ENCODE measurements around the gene BLVRB. TPM values are rescaled to one million over a fixed set of nuclear protein-coding genes. Genes with fewer than 3 reads are reported as not detected.

BLVRB gene
- polyA plus RNA-seq, 2 of the 4 experiments (the other 2 are of a cell fraction): 202 to 280 TPM

GRCh38 chr19:40403262-40403984, 62.1 kb downstream of the BLVRB start (continued):
- TF ChIP-seq REST (IDR thresholded peaks at IDR 0.05): no peak

- ATAC-seq (no peak), FAIRE-seq (no peak), DNase-seq (ENCODE audit: low read depth in 1 of 2, low spot score in 1 of 2) (no peak)
- Histone ChIP-seq H3K9me3 (no peaks in the 10 kb centered on the region), H3K4me3 (no peak overlapping the region), H3K4me1 (peaks cover 10% of the 10 kb centered on the region), H3K4me2 (no peak overlapping the region), H3K27ac (no peak overlapping the region)
- CTCF ChIA-PET: interaction anchor here (1.2 to 14.6 kb wide), 5 partner anchors 7 to 261 kb away, joined by 4 to 240 read pairs (median 5); partner anchors contain the start of genes BLVRB and PRX
- TF ChIP-seq ZFP36 (IDR thresholded peaks at IDR 0.05; ENCODE audit: borderline replicate concordance, partially characterized antibody): no peak
- TF ChIP-seq PHF8 (IDR thresholded peaks at IDR 0.05; ENCODE audit: borderline replicate concordance, low read depth): no peak
- no peak for TF ChIP-seq RCOR1 (IDR thresholded peaks at IDR 0.05; ENCODE audit: low read depth, low read length)
- no peak for TF ChIP-seq FOXS1 (CRISPR knock-in tag; IDR thresholded peaks at IDR 0.05)
- TF ChIP-seq SMC3 (IDR thresholded peaks at IDR 0.05): no peak
- TF ChIP-seq ELK1 (IDR thresholded peaks at IDR 0.05; ENCODE audit: low read depth, low read length): no peak
- TF ChIP-seq MYC (IDR thresholded peaks at IDR 0.05; ENCODE audit: borderline replicate concordance, low read length): no peak
- TF ChIP-seq ZSCAN20 (CRISPR knock-in tag; IDR thresholded peaks at IDR 0.05): no peak
- TF ChIP-seq E2F6 (IDR thresholded peaks at IDR 0.05; ENCODE audit: borderline replicate concordance, low read depth): no peak
- no peak for TF ChIP-seq HES2 (IDR thresholded peaks at IDR 0.05)
- no peak for TF ChIP-seq CBX2 (IDR thresholded peaks at IDR 0.05; ENCODE audit: borderline replicate concordance, low read depth)
- TF ChIP-seq EHF (CRISPR knock-in tag; IDR thresholded peaks at IDR 0.05): no peak
- no peak for TF ChIP-seq CHD2 (IDR thresholded peaks at IDR 0.05; ENCODE audit: low read length, partially characterized antibody)
- no peak for TF ChIP-seq HOXA7 (CRISPR knock-in tag; IDR thresholded peaks at IDR 0.05)
- no peak for TF ChIP-seq JUN (IDR thresholded peaks at IDR 0.05)
- TF ChIP-seq KDM1A (IDR thresholded peaks at IDR 0.05; ENCODE audit: low read depth): no peak
- no peak for TF ChIP-seq HEYL (CRISPR knock-in tag; IDR thresholded peaks at IDR 0.05)
- TF ChIP-seq MAFK (IDR thresholded peaks at IDR 0.05; ENCODE audit: partially characterized antibody): no peak
- no peak for TF ChIP-seq RARB (CRISPR knock-in tag; IDR thresholded peaks at IDR 0.05)
- TF ChIP-seq POLR2AphosphoS2 (conservative IDR thresholded peaks at IDR 0.05; ENCODE audit: low read length): no peak
- 38% methylated on average over 3 of the region's 3 CpGs for WGBS (ENCODE audit: missing lambda C conversion rate)
- POLR2A ChIA-PET: no interaction called here
Measured at GRCh38 chr19:40400559-40400958, 65.0 kb downstream of the BLVRB start.

All from A549 (cell line).